Non-pigmented ciliary epithelial cell (primary cell): ENCODE measurements around the gene NRARP.
"Not testable (repeated sequence)": the region's sequence is repeated elsewhere in the genome, so short reads cannot be mapped to it uniquely, and the experiment has no call there.

Experiments used
- DNase-seq: peaks from one replicate; pipeline ENCODE4 v3.0.0-alpha.2; 2010; ENCODE audit warnings: low read depth

The NRARP gene

GRCh38 chr9:137276473-137277328 is 25.4 kb downstream of the NRARP start:
- DNase-seq, result no peak

GRCh38 chr9:137275588-137276472 is 26.2 kb downstream of the NRARP start:
- no peak for DNase-seq

GRCh38 chr9:137275203-137275587 is 26.9 kb downstream of the NRARP start:
- DNase-seq, result no peak

- DNase-seq, result no peak
Measured at GRCh38 chr9:137273611-137274320, 28.3 kb downstream of the NRARP start.

- no peak for DNase-seq
Measured at GRCh38 chr9:137273095-137273490, 29.0 kb downstream of the NRARP start.

- no peak for DNase-seq
Measured at GRCh38 chr9:137272241-137273094, 29.6 kb downstream of the NRARP start.

GRCh38 chr9:137271696-137272076 is 30.4 kb downstream of the NRARP start:
- DNase-seq, result no peak

GRCh38 chr9:137270929-137271695 is 31.0 kb downstream of the NRARP start:
- no peak for DNase-seq

GRCh38 chr9:137269231-137269772 is 32.8 kb downstream of the NRARP start:
- DNase-seq, result no peak

GRCh38 chr9:137268538-137269201 is 33.4 kb downstream of the NRARP start:
- DNase-seq, result no peak

- DNase-seq, result no peak
Measured at GRCh38 chr9:137267933-137268355, 34.1 kb downstream of the NRARP start.

- DNase-seq, result no peak
Measured at GRCh38 chr9:137266585-137267453, 35.3 kb downstream of the NRARP start.

- DNase-seq, result no peak
Measured at GRCh38 chr9:137266162-137266527, 35.9 kb downstream of the NRARP start.

GRCh38 chr9:137265496-137266161 is 36.4 kb downstream of the NRARP start:
- no peak for DNase-seq

GRCh38 chr9:137264067-137264466 is 38.0 kb downstream of the NRARP start:
- no peak for DNase-seq

- DNase-seq, result no peak
Measured at GRCh38 chr9:137263506-137263905, 38.6 kb downstream of the NRARP start.

- DNase-seq, result no peak
Measured at GRCh38 chr9:137262909-137263285, 39.2 kb downstream of the NRARP start.

GRCh38 chr9:137262173-137262908 is 39.7 kb downstream of the NRARP start:
- DNase-seq, result not testable (repeated sequence)
